HUDEP-2 (cell line): ENCODE measurements around the gene TNFRSF13B.
"Not testable (repeated sequence)": the region's sequence is repeated elsewhere in the genome, so short reads cannot be mapped to it uniquely, and the experiment has no call there.

Experiments used
- DNase-seq, 76 experiments: peaks; one replicate each; lab custom pipeline; 2025; ENCODE audit not compliant: unreplicated experiment in 76 of 76; lab: John Stamatoyannopoulos, UW

The TNFRSF13B gene

DNA sequence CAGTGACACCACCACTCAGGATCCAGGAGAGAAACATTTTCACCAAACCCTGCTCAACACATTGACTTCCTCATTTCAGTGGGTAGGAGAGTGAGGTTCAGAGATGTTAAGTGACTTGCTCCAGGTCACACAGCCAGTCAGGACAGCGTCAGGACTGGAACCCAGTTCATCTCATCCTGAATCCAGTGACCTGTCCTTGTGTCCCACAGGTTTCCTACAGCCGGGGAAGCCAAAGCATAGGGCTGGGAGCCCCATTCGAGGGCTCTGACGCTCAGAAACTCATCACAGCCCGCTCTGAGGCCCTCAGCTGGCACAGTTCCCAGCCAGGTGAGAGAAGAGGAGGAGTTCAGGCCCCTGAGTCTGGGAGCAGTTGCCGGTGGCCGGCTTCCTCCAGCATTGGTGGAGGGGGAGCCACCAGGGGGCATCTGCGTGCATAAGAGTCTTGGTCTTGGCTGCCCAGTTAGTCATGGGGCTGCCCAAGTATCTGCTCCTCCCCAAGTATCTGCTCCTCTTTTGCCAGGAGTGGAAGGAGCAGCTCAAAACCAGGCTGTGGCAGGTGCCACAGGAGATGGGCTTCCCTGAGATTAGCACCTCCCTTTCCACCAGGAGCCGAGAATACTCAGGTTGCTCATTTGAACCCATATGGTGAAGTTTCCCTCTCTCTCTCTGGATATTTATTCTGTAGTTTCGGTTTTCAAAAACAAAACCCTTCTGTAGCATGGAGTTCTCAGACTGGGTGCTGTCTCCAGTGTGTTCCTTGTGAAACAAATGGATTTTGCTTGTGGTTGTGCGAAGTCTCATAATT, 56.0 kb downstream of the TNFRSF13B start:
- peak in 31 of 76 experiments; percentile 2 to 53 (median 20) for DNase-seq

DNA sequence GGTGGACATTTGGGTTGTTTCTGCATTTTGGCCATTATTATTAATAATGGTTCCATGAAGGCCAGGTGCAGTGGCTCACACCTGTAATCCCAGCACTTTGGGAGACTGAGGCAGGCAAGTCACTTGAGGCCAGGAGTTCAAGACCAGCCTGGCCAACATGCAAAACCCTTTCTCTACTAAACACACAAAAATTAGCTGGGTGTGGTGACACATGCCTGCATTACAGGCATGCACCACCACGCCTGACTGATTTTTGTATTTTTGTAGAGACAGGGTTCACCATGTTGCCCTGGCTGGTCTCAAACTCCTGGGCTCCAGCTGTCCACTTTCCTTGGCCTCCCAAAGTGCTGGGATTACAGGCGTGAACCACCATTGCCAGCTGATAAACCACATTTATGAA, 58.5 kb downstream of the TNFRSF13B start:
- DNase-seq, result no peak

DNA sequence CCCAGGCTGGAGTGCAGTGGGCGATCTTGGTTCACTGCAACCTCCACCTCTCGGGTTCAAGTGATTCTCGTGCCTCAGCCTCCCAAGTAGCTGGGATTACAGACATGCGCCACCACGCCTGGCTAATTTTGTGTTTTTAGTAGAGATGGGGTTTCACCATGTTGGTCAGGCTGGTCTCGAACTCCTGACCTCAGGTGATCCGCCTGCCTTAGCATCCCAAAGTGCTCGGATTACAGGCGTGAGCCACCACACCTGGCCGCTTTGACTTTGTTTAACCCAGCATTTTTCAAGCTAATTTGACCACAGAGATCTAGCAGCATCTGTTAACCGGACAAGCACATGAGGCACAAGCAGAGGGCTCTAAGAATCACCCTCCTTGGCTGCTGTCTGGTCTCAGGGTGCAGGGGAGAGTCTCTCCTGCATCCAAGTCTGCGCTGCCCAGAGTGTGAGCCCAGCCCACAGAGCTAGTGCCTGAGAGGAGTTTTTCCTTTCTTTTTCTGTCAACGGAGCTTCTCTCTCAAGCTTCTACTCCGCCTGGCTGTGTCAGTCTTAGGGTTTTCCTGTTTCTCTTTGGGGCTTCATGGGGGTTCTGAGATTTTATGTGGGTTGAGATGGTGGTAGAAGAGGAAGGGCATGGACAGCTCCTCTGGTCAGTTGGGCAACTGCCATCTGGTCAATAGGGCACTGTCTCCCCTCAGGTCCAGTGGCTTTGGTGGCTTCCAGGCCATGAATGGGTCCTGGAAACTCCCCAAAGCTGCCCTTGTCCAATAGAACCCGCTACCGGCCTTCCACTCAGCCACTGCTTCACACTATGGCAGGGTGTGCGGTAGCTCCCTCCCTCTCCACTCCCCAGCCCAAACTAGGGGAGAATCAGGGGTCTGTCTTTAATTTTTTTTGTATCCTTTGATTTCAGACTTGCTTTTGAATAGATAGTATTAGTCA, 59.6 kb downstream of the TNFRSF13B start:
- no peak for DNase-seq

DNA sequence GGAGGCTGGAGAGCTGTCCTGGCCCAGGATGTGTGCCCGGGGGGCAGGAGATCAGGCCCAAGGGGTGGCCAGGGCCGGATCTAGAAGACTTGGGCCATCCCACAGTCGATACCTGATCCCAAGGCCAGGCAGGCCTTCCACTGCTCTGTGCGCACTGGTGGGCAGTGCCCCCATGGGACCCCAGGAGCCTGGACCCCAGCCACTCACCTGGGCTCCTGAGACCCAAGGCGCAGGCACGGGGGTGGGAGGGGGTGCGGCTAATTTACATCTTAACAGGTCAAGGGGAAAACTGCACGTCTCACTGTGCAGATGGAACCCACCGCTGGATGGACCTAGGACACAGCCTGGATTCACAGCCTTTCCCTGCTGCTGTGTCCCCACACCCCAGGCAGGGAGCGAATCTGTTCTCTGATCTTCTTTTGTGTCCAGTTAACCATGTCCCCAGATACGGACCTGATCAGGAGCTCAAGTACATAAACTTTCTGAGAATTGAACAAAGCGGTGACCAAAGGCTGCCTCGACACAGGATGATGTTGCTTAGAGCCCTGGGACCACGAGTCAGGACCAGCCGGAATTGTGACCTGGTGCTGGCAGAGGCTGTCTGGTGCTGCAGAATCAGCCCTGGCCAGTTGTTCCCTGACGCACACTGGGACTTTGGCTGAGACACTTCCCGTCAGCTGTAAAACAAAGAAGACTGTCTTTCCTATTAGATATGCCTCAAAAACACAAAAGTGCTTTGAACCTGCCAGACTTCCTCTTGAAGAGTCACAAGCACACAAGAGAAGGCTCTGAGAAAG, 60.6 kb downstream of the TNFRSF13B start:
- no peak for DNase-seq

DNA sequence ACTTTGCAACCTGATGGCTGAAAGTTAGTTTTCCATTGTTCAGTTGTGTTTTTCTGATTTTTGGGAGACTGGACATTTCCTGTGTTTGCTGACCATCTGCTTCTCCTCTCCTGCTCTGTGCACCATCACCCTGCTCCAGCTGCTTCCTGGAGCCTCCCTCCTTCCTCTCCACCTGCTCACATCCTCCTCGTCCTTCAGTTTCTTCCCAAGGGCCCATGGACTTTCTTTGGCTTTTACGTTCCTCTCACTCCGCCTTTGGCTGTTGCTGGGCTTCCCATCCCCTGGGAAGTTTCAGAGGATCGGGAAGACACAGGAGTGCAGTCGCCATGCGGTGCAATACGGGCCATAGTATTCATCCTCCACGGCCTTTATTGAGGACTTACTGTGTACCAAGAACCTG, 61.6 kb downstream of the TNFRSF13B start:
- DNase-seq, result no peak

DNA sequence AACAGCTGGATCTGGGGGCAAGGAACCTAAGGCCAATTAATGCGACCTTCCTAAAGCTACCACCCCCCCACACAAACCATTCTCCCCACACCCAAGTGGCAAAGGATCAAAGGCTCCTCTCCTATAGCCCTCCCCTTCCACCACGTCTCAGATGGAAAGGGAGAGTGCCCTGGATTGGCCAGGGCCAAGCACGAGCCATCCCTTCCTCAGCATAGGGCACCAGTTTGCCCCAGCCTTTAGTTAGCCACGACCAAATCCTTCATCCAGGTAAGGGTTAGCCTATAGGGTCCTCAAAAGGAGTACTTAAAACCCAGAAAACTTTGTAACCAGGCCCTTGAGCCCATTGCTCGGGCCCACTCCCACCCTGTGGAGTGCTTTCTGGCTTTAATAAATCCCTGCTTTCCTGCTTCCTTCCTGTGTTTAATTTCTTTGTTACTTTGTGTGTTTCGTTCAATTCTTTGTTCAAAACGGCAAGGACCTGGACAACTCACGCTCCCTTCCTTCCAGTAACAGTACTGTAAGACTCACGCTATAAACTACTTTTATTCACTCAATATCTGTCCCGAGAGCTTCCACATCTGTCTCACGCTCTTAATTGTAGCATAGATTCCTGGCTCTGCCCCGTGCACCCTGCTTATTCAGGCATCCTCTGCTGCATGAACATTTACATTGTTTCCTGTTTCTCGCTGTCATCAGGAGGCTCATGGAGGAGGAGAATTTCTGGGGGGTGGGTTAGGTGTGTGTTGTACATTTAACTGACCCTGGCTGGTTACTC, 62.3 kb downstream of the TNFRSF13B start:
- DNase-seq, result no peak

DNA sequence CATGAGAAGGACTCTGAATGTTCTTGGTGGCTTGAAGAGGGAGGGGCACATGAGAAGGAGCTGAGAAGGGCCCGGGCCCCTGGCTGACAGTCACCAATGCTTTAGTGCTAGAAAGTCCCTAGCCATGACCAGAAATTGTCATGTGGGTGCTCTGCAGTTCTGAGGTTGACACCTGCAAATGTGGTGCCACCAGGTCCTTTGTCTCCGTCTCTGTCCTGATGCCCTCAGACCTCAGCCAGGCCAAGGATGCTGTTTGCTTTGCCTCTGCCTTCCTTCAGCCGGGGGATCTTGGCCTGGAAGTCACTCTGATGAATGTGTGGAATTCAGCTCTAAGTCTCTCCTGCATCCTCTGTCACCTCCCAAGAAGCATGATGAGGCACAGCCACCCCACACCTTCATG, 63.6 kb downstream of the TNFRSF13B start:
- no peak for DNase-seq

DNA sequence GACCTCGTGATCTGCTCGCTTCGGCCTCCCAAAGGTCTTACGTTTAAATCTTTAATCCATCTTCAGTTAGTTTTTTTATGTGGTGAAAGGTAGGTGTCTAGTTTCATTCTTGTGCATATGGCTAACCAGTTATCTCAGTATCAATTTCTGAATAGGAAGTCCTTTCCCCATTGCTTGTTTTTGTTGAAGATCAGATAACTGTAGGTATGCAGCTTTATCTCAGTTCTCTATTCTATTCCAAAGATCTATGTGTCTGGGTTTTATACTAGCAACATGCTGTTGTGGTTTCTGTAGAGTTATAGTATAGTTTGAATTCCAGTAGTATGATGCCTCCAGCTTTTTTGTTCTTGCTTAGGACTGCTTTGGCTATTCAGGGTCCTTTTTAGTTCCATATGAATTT, 65.2 kb downstream of the TNFRSF13B start:
- DNase-seq, result no peak

DNA sequence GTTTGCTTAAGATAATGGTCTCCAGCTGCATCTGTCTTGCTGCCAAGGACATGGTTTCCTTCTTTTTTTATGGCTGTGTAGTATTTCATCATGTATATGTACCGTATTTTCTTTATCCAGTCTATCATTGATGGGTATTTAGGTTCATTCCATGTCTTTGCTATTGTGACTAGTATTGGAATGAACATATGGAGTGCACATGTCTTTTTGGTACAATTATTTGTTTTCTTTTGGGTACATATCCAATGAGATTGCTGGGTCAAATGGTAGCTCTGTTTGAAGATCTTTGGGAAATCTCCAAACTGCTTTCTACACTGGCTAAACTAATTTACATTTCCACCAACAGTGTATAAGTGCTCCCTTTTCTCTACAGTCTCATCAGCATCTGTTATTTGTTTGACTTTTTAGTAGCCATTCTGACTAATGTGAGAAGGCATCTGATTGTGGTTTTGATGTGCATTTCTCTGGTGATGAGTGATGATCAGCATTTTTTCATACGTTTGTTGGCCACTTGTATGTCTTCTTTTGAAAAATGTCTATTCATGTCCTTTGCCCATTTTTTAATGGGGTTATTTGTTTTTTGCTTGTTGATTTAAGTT, 66.2 kb downstream of the TNFRSF13B start:
- DNase-seq, result no peak

DNA sequence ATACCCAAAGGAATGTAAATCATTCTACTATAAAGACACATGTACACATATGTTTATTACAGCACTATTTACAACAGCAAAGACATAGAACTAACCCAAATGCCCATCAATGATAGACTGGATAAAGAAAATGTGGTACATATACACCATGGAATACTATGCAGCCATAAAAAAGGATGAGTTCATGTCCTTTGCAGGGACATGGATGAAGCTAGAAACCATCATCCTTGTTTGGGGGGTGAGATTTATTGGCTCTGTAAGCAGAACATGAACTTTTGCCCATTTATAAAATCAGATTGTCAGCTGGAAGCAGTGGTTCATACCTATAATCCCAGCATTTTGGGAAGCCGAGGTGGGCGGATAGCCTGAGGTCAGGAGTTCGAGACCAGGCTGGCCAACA, 68.8 kb downstream of the TNFRSF13B start:
- DNase-seq, result not testable (repeated sequence)

DNA sequence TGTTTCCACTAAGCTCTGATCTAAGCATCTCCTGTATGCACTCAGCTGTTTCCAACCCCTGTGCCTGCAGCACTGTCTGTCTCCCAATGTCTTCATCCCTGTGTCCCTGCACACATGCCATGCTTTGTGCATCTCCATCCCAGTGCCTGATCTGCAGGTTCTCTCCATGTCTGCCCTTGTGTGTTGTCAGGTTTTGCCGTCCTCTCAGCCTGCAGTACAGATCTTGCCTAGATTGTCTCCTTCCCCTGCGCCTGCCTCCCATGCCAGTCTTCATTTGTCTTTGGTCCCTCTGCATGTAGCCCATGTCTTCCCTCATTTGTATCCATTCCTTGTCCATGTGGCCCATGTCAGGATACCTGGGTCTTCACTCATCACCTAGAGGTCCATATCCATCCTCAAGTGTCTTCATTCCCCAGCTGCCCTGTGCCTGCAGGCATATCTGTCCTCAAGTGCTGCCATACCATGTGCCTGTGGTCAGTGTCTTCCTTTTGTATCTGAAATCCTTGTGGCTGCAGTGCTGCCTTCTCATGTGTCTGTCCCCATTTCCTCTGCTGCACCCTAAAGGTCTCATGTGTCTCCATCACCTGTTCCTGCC, 71.5 kb downstream of the TNFRSF13B start:
- DNase-seq, result no peak

DNA sequence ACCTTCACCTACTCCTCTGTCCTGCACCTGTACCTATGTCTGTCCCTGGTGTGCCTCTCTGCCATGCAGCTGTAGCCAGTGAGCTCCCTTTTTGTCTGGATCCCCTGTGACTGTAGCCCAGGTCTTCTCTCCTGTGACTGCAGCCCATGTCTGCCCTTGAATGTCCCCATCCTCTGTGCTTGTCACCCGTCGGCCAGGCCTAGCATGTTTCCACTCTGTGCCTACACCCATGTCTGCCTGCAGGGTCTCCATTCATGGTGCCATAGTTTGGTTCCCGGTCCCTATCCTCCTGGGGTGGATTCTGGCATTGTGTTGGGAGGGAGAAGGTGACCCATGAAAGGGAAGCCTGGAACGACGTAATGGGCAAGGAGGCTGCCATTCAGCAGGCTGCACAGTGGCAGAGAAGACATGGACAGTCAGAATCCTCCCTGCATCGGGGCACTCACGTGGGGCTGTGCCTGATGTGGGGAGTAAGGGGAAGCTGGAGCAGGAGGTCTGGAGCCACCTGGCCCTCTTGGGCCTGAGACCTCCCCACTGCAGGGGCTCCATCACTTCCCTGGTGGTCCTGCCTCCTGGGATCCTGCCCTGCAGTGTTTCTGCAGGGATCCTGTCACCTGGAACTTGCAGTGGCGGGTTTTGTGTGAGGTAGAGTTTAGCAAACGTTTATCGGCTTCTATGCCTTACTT, 74.6 kb downstream of the TNFRSF13B start:
- DNase-seq, result not testable (repeated sequence)

DNA sequence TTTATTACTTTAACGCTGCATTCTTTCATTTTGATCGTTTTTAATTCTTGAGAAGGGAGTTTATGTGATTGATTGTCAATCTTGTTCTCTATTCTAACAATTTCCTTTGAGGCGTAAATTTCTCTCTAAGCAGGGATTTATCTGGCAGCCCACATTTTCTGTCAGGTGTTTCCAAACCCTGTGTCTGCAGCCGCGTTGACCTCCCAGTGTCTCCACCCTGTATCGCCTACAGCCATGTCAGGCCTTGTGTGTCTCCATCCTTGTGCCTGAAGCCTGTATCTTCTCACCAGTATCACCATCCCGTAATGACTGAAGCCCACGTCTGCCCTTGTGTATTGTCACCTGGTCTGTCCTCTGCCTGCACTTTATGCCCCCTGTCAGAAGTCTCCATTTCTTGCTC, 75.7 kb downstream of the TNFRSF13B start:
- DNase-seq, result not testable (repeated sequence)

DNA sequence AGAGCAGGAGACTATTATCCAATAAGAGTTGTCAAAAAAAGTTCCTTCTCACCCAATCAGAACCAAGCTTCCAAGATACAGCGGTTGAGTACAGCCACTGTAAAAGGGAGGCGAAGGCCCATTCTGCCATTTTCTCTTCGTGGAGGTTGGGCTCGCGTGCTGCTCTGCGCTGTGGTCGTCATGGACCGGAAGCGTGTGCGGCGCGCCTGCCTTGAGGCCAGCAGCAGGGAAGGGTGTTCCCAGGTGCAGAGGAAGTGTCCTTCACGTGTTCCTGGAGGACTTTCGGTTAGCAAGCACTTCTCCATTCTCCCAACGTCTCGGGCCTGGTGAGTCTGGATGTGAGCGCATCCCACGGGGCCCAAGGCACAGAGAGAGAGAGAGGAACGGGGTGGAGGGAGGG, 78.4 kb downstream of the TNFRSF13B start:
- DNase-seq, result not testable (repeated sequence)

DNA sequence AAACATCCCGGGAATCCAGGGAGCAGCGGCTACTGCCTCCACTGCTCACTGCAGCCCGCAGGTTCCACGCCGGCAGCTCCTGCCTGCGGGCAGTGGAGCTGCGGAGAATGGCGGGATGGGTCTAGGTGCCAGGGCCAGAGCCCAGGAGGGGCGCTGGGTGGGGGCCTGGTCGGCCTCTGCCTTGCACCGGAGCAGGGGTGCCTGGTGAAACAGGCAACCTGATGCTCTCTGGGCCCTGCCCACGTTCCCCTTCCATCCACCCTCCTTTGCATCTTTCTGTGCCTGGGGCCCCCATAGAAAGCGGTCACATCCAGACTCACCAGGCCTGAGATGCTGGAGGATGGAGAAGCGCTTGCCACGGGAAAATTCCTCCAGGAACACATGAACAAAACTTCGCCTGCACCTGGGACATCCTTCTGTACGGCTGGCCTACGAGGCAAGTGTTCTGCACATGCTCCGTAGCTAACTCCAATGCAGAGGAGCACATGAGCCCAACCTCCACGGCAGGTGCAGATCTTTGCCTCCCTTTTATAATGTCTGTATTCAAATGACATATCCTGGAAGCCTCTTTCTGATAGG, 79.0 kb downstream of the TNFRSF13B start:
- DNase-seq, result not testable (repeated sequence)

DNA sequence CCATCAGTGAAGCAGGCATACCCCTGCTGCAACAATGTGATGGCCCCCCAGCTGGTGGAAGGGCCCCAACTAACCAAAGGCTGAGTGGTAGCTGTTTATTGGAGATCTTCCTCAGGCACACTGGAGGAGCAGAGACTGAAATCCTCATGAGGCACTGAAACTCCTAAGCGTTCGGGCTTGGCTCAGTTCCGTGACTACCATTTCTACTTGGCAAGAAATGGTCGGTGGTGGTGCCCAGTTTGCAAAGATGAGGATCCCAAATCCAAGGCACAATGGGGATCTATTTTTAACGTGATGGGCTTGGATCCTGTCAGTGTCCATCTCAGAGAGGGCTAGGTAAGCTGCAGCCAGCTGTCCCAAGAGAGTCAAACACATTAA, 82.8 kb downstream of the TNFRSF13B start:
- DNase-seq, result no peak
